Measurements from ENCODE around the gene GPR15LG. TPM values are rescaled to one million over a fixed set of nuclear protein-coding genes. Genes with fewer than 3 reads are reported as not detected.
"Not testable (repeated sequence)": the region's sequence is repeated elsewhere in the genome, so short reads cannot be mapped to it uniquely, and the experiment has no call there.

The GPR15LG gene
- total and polyA plus RNA-seq, 2 experiments from 2014 or later: not detected

DNA sequence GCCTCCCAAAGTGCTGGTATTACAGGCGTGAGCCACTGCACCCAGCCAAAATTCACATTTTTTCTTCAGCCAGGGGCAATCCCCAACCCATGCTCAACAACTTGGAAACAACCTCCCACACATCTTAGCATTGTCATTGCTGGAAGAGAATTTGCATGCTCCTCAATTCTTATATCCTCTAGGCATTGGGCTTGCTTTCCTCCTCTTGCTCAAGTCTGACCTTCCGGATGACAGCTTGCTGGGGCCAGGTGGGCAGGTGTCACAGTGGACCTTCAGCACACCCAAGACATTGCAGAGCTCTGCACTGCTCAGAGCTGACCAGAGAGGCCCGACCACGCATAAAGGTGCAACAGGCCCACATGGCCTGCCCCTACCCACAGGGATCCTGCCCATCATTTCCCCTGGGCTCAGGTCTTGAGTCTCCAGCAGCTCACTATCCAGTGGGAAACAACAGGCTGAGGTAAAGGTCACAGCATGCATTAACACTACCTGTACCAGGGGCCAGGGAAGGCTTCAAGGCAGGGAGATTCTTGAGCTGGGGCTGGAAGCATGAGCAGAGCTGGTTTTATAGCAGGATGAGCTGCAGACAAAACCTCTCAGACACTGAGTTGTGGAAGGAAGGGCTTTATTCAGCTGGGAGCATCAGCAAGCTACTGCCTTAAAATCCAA, 6.8 kb upstream of the GPR15LG start (continued):
- no peak for TF ChIP-seq ZNF462 (CRISPR knock-in tag; IDR thresholded peaks at IDR 0.05)
- no peak for TF ChIP-seq NANOG (IDR thresholded peaks at IDR 0.05; ENCODE audit: borderline replicate concordance)
- TF ChIP-seq CREB1 (CRISPR knock-in tag; IDR thresholded peaks at IDR 0.05; ENCODE audit: low read depth): no peak
- TF ChIP-seq STAT1 (IDR thresholded peaks at IDR 0.05; ENCODE audit: unreplicated experiment): no peak
- no peak for TF ChIP-seq JUNB (IDR thresholded peaks at IDR 0.05; ENCODE audit: unreplicated experiment)
- no peak for TF ChIP-seq EZH2 (IDR thresholded peaks at IDR 0.05; ENCODE audit: low read depth, unreplicated experiment)
- no peak for TF ChIP-seq CTCF (conservative IDR thresholded peaks at IDR 0.05; ENCODE audit: low read depth in 2 of 2)
- no peak for TF ChIP-seq EZH2phosphoT487 (IDR thresholded peaks at IDR 0.05; ENCODE audit: unreplicated experiment)
- TF ChIP-seq ZNF114 (CRISPR knock-in tag; IDR thresholded peaks at IDR 0.05): no peak
- no peak for TF ChIP-seq ZNF331 (CRISPR knock-in tag; IDR thresholded peaks at IDR 0.05; ENCODE audit: low read depth)
- no peak for TF ChIP-seq ETS1 (IDR thresholded peaks at IDR 0.05)

DNA sequence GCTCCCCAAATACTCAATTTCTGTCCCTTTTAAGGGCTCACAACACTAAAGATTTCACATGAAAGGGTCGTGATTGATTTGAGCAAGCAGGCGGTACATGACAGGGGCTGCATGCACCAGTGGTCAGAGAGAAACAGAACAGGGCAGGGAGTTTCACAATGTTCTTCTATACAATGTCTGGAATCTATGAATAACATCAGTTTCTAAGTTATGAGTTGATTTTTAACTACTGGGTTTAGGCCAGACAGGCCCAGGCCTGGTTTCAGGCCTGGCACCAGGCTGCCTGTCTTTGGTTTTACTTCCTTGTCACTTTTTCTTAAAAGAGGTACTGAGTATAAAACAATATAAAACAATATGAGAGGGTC, 6.3 kb upstream of the GPR15LG start:
- not testable (repeated sequence) for H3K4me3 ChIP-seq; H3K4me2 ChIP-seq; H3K36me3 ChIP-seq (ENCODE audit: insufficient read depth)

GRCh38 chr10:84168382-84168781, 5.2 kb upstream of the GPR15LG start:
- not testable (repeated sequence) for H3F3A ChIP-seq (replicated peaks; ENCODE audit: low read depth); H3K4me2 ChIP-seq; H3K9me2 ChIP-seq (ENCODE audit: insufficient read depth); H3K27ac ChIP-seq (ENCODE audit: low read depth); H3K27ac Mint-ChIP-seq; H2AFZ ChIP-seq; H3K4me3 ChIP-seq; H3K36me3 ChIP-seq (ENCODE audit: insufficient read depth); H3K4me3 Mint-ChIP-seq; H3K27me3 ChIP-seq (ENCODE audit: insufficient read depth); H3K27me3 Mint-ChIP-seq (ENCODE audit: insufficient read depth, low read depth, poor library complexity); ATAC-seq; H3K36me3 Mint-ChIP-seq (ENCODE audit: low read depth); H4K20me1 ChIP-seq (replicated peaks; ENCODE audit: insufficient read depth); DNase-seq (ENCODE audit: low spot score); H3K79me2 ChIP-seq (replicated peaks; ENCODE audit: insufficient read depth)
- Mint-ChIP-seq H3K4me1 (peaks cover 26% of the 10 kb centered on the region), H3K9me3 (peaks cover 11% of the 10 kb centered on the region)
- H3K4me1 ChIP-seq (ENCODE audit: insufficient read depth): peaks cover 18% of the 10 kb centered on the region

More for the DNA sequence above, 6.3 kb upstream of the GPR15LG start:
- H3K36me3 Mint-ChIP-seq (ENCODE audit: low read depth); H2AFZ ChIP-seq; H4K20me1 ChIP-seq (replicated peaks; ENCODE audit: insufficient read depth); H3F3A ChIP-seq (replicated peaks; ENCODE audit: low read depth); H3K27me3 Mint-ChIP-seq (ENCODE audit: insufficient read depth, low read depth, poor library complexity); H3K9me2 ChIP-seq (ENCODE audit: insufficient read depth); H3K79me2 ChIP-seq (replicated peaks; ENCODE audit: insufficient read depth); DNase-seq (ENCODE audit: low spot score); H3K4me3 Mint-ChIP-seq; H3K27ac ChIP-seq (ENCODE audit: low read depth); H3K27ac Mint-ChIP-seq; H3K27me3 ChIP-seq (ENCODE audit: insufficient read depth); ATAC-seq: not testable (repeated sequence)
- H3K4me1 Mint-ChIP-seq: peaks cover 34% of the 10 kb centered on the region
- peaks cover 18% of the 10 kb centered on the region for H3K9me3 Mint-ChIP-seq
- H3K4me1 ChIP-seq (ENCODE audit: insufficient read depth): peaks cover 29% of the 10 kb centered on the region
